ENCODE results near the gene GPR61. TPM values are rescaled to one million over a fixed set of nuclear protein-coding genes. Genes with fewer than 3 reads are reported as not detected.
A peak's percentile ranks its signal among the peaks of the same experiment; 100 is the strongest.

The GPR61 gene
- total and polyA plus RNA-seq, 9 of the 15 experiments (the other 6 are each of a cell fraction or from before 2014, with no cell fraction given), result 0.04 to 1.1 (median 0.25) TPM; not detected in 4

GRCh38 chr1:109499661-109500536, 39.8 kb upstream of the GPR61 start (continued):
- TF ChIP-seq REST (IDR thresholded peaks at IDR 0.05; ENCODE audit: borderline replicate concordance) (peak; percentile 41), REST (CRISPR knock-in tag; IDR thresholded peaks at IDR 0.05; ENCODE audit: low read depth) (no peak), ZNF512 (tag; IDR thresholded peaks at IDR 0.05) (no peak), HIVEP1 (CRISPR knock-in tag; IDR thresholded peaks at IDR 0.05) (no peak)

Measured in K562 (cell line).